Inferior parietal cortex (tissue), 1 donor: Measurements from ENCODE around the gene KIAA0586.
"Not testable (repeated sequence)": the region's sequence is repeated elsewhere in the genome, so short reads cannot be mapped to it uniquely, and the experiment has no call there.

ENCODE experiments used
- DNase-seq: peaks from one replicate; pipeline ENCODE4 v3.0.0-alpha.2; 2016; ENCODE audit errors: extremely low spot score

KIAA0586 gene

DNA sequence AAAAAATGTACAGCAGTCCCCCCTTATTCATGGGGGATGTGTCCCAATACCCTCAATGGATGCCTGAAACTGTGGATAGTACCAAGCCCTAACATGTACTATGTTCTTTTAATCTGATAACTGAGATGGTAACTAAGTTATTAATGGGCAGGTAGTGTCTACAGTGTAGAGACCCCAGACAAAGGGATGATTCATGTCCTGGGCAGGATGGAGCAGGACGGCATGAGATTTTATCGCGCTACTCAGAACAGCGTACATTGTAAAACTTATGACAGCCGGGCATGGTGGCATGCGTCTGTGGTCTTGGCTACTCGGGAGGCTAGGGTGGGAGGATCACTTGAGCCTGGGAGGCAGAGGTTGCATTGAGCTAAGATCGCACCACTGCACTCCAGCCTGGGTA, 37.1 kb downstream of the KIAA0586 start:
- DNase-seq: no peak

DNA sequence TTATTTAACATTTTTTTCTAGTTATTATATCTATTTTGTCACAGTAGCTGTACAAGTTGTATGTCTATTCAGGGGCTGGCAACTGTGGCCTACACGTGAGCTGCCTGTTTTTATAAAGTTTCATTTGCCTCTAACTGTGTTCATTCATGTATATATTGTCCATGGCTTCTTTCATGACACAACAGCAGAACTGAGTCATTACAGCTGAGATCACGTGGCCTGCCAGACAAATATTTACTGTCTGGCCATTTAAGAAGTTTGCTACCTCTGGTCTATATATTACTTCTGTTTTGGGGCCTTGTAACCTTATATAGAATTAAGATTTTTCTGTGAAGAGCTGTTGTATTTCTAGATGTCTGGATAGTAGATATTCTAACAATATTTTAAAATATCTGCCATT, 37.9 kb downstream of the KIAA0586 start:
- no peak for DNase-seq

GRCh38 chr14:58466459-58466858, 38.9 kb downstream of the KIAA0586 start:
- no peak for DNase-seq

DNA sequence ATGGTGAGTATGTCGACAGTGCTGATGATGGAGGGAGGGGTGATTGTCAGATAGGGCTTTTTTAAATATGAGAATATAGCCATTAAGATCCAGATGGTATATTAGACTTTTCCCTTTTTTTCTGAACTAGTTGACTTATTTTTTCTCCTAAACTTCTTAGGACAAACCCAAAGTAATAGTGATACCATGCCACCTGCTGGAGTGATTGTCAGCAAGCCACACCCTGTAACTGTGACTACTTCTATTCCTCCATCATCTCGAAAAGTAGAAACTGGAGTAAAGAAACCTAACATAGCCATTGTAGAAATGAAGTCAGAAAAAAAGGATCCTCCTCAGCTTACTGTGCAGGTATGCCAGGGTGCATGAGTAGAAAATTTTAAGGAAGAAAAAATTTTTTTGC, 40.1 kb downstream of the KIAA0586 start:
- DNase-seq: no peak

- DNase-seq: no peak
Measured at GRCh38 chr14:58469309-58469708, 41.8 kb downstream of the KIAA0586 start.

DNA sequence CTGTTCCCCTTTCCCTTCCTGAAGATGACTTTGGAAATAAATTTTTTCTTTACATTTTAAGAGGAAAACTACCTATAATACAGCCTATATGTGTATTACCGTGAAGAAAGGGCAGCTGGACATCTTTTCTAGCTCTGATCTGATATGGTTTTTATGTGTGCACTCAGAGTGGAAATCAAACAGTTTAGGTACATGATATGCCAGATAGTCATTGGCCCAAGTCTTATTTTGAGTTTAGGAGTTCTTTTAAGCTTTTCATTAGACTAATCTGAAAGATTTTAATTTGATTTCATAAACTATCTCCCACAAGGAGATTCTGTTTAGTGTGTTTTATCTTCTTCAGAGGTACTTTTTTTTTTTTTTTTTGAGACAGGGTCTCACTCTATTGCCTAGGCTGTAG, 48.8 kb downstream of the KIAA0586 start:
- DNase-seq: no peak

GRCh38 chr14:58477653-58478052, 50.1 kb downstream of the KIAA0586 start:
- no peak for DNase-seq

DNA sequence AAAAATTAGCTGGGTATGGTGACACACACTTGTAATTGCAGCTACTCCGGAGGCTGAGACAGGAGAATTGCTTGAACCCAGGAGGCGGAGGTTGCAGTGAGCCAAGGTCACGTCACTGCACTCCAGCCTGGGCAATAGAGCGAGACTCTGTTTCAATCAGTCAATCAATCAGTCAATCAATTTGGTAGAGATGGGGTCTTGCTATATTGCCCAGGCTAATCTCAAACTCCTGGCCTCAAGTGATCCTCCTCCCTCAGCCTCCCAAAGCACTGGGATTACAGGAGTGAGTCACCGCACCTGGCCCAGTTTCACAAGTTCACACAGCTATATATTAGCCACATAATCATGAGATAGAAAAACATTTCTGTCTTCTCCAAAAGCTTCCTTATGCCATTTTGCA, 50.8 kb downstream of the KIAA0586 start:
- DNase-seq: not testable (repeated sequence)

- DNase-seq: no peak
Measured at GRCh38 chr14:58479975-58480374, 52.5 kb downstream of the KIAA0586 start.

DNA sequence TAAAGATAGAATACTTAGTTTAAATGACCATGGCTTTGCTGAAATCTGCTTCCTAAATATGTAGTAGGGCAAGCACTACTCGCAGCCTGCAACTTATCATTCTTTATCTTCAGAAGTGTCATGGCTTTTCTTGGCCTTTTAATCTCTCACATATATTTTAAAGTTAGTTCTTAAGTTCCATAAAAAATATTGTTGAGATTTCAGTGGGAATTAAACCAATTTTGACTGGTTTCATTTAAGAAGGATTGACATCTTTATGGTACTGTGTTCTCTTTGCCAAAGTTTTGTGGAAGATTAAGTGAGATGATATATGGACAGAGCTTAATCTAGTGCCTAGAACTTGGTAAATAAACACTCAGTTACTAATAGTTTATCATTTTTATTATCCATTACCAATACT, 56.7 kb downstream of the KIAA0586 start:
- DNase-seq: no peak

- DNase-seq: no peak
Measured at GRCh38 chr14:58488550-58488949, 61.0 kb downstream of the KIAA0586 start.

DNA sequence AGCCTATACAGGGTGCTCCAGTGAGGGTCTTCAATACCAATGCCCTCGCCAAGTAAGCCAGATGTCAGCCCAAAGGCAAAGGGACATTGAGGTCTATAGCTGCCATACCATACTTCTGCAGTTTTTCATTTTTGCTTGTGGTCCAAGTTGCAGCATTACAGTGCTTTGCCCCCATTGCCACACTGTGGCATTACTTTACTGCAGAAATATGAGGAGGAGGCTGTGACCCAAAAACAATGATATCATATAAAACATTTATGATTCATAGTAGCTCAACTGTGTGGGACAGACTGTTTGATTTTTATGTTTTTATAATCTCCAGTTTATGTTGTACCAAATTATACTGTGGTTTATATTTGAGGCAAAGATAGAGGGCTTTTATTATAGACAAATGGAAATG, 64.1 kb downstream of the KIAA0586 start:
- DNase-seq: no peak

- no peak for DNase-seq
Measured at GRCh38 chr14:58492044-58492443, 64.5 kb downstream of the KIAA0586 start.

- peak; percentile 80 for DNase-seq
Measured at GRCh38 chr14:58501214-58501816, 73.8 kb downstream of the KIAA0586 start.

- DNase-seq: no peak
Measured at GRCh38 chr14:58513272-58513671, 85.8 kb downstream of the KIAA0586 start.

DNA sequence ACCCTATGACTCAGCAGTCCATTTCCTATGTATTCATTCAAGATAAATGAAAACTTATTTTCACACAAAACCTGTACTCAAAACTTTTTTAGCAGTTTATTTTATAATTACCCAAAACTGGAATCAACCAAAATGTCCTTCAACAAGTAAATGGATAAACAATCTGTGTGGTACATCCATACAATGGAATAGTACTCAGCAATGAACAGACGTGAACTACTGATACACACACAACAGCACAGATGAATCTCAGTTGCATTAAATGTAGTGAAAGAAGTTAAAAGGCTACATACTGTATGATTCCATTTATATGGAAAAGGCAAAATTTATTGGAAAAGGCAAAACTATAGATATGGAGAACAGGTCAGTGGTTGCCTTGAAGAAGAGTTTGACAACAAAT, 90.1 kb downstream of the KIAA0586 start:
- DNase-seq: no peak

GRCh38 chr14:58525691-58526090, 98.2 kb downstream of the KIAA0586 start:
- DNase-seq: not testable (repeated sequence)

GRCh38 chr14:58533446-58533845, 105.9 kb downstream of the KIAA0586 start:
- peak; percentile 67 for DNase-seq

DNA sequence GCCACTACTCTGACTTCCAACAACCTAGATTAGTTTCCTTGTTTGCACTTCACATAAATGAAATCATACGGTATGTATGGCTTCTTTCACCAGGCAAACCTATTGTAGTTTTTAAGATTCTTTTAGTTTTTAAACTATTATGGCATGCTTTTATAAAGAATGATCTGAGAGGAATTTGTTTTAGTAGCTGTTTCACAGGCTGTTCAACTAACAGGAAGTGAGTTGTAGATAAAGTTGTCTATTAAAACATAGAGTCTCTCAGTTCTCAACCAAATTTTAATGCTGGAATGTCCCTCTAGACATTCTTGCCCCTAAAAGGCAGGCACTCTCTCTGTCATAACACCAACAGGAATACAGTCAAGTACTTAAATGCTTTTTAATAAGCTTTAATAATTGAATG, 107.5 kb downstream of the KIAA0586 start:
- DNase-seq: no peak

GRCh38 chr14:58537004-58537403, 109.5 kb downstream of the KIAA0586 start:
- no peak for DNase-seq

- DNase-seq: no peak
Measured at GRCh38 chr14:58540749-58541632, 113.5 kb downstream of the KIAA0586 start.

DNA sequence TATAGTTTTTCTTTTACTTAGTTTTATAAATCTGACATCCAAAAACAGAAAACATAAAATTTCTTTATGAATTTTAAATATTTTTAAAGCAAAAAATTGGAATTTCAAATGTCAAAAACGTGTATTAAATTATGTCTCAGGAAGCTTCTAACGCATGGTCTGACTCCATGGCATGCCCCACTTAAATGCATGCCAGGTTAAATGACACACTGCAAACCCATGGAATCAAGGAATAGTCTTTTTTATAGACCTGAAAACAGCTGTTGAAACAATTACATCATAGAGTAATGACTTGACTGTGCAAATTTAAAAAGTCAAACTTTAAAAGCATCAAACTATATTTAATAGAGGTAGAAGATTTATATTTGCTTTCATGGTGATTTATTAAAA, 114.1 kb downstream of the KIAA0586 start:
- no peak for DNase-seq

DNA sequence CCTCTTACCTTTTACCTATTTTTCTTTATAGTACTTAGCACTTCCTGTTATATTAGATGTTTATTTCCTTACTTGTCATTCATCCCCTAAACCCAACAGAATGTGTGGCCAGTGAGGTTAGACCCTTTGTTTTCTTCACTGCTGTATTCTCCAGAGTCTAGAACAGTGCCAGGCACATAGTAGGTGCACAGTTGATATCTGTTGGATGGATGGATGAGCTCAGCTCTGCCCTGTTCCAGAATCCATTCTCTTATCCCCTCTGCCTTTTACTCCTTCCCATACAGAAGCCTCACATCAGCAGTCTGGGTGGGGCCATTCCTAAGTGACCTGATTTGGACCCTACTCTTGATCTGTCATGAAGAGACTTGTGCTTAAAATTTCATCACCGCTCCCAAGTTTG, 115.7 kb downstream of the KIAA0586 start:
- no peak for DNase-seq
